ENCODE data around the gene CSNK2A3. TPM values are rescaled to one million over a fixed set of nuclear protein-coding genes. Genes with fewer than 3 reads are reported as not detected.

CSNK2A3 gene
- total RNA-seq, 4 donors from 2014 or later: 1.5 to 6.8 (median 2.7) TPM

- TF ChIP-seq CTCF (IDR thresholded peaks at IDR 0.05) (no peak), EP300 (IDR thresholded peaks at IDR 0.05) (no peak), POLR2A (IDR thresholded peaks at IDR 0.05) (no peak), POLR2AphosphoS5 (IDR thresholded peaks at IDR 0.05) (no peak)
- H3K36me3 ChIP-seq: no peaks in the 10 kb centered on the region
- no peaks in the 10 kb centered on the region for H3K9me3 ChIP-seq
- WGBS: 98% methylated on average over 2 of the region's 2 CpGs
- peaks cover 15% of the 10 kb centered on the region for H3K4me1 ChIP-seq
- no peak for DNase-seq (ENCODE audit: low spot score in 2 of 2)
- H3K27ac ChIP-seq: no peak overlapping the region
- no peak overlapping the region for H3K4me3 ChIP-seq
- no peaks in the 10 kb centered on the region for H3K27me3 ChIP-seq
Measured at GRCh38 chr11:11309906-11310305, 43.1 kb downstream of the CSNK2A3 start.

GRCh38 chr11:11308249-11308648, 44.8 kb downstream of the CSNK2A3 start:
- no peaks in the 10 kb centered on the region for H3K9me3 ChIP-seq
- WGBS: 78% methylated on average over 1 of the region's 1 CpG

GRCh38 chr11:11306855-11307254, 46.2 kb downstream of the CSNK2A3 start:
- Histone ChIP-seq H3K4me1 (no peaks in the 10 kb centered on the region), H3K4me3 (no peak overlapping the region), H3K27ac (no peak overlapping the region), H3K36me3 (no peaks in the 10 kb centered on the region), H3K27me3 (no peaks in the 10 kb centered on the region), H3K9me3 (no peaks in the 10 kb centered on the region)
- DNase-seq (ENCODE audit: low spot score in 2 of 2): no peak
- WGBS: 87% methylated on average over 2 of the region's 2 CpGs
- TF ChIP-seq POLR2A (IDR thresholded peaks at IDR 0.05): no peak
- no peak for TF ChIP-seq POLR2AphosphoS5 (IDR thresholded peaks at IDR 0.05)
- no peak for TF ChIP-seq CTCF (IDR thresholded peaks at IDR 0.05)

More at GRCh38 chr11:11308249-11308648, 44.8 kb downstream of the CSNK2A3 start:
- Histone ChIP-seq H3K4me1 (peaks cover 1% of the 10 kb centered on the region), H3K36me3 (no peaks in the 10 kb centered on the region), H3K27ac (no peak overlapping the region), H3K4me3 (no peak overlapping the region), H3K27me3 (no peaks in the 10 kb centered on the region)
- DNase-seq (ENCODE audit: low spot score in 2 of 2): no peak
- no peak for TF ChIP-seq EP300 (IDR thresholded peaks at IDR 0.05)

- no peaks in the 10 kb centered on the region for H3K36me3 ChIP-seq
- H3K27ac ChIP-seq: no peak overlapping the region
- DNase-seq (ENCODE audit: low spot score in 2 of 2): no peak
- WGBS: 86% methylated on average over 7 of the region's 7 CpGs
- H3K4me3 ChIP-seq: no peak overlapping the region
- H3K27me3 ChIP-seq: no peaks in the 10 kb centered on the region
- no peaks in the 10 kb centered on the region for H3K9me3 ChIP-seq
- no peak for TF ChIP-seq CTCF (IDR thresholded peaks at IDR 0.05)
- no peak for TF ChIP-seq POLR2AphosphoS5 (IDR thresholded peaks at IDR 0.05)
- TF ChIP-seq POLR2A (IDR thresholded peaks at IDR 0.05): no peak
- TF ChIP-seq EP300 (IDR thresholded peaks at IDR 0.05): no peak
- H3K4me1 ChIP-seq: no peaks in the 10 kb centered on the region
Measured at GRCh38 chr11:11304550-11304949, 48.5 kb downstream of the CSNK2A3 start.

GRCh38 chr11:11302565-11302964, 50.5 kb downstream of the CSNK2A3 start:
- Histone ChIP-seq H3K27me3 (no peaks in the 10 kb centered on the region), H3K27ac (no peak overlapping the region), H3K9me3 (no peaks in the 10 kb centered on the region), H3K36me3 (no peaks in the 10 kb centered on the region), H3K4me1 (peaks cover 5% of the 10 kb centered on the region), H3K4me3 (no peak overlapping the region)
- DNase-seq (ENCODE audit: low spot score in 2 of 2): no peak
- TF ChIP-seq POLR2AphosphoS5 (IDR thresholded peaks at IDR 0.05) (no peak), CTCF (IDR thresholded peaks at IDR 0.05) (no peak), EP300 (IDR thresholded peaks at IDR 0.05) (no peak), POLR2A (IDR thresholded peaks at IDR 0.05) (no peak)
- WGBS: 91% methylated on average over 10 of the region's 10 CpGs
